Ishikawa (cell line): ENCODE data around the gene CRABP1.

Experiments used
- CREB1 ChIP-seq: IDR thresholded peaks from 2 replicates; pipeline ENCODE4 v1.6.1; 2012; ENCODE audit warnings: low read depth
- TAF1 ChIP-seq: IDR thresholded peaks from 2 replicates; pipeline ENCODE4 v1.6.1; 2012; ENCODE audit warnings: low read depth, mild to moderate bottlenecking
- ZBTB7A ChIP-seq: IDR thresholded peaks from 2 replicates; pipeline ENCODE4 v1.6.1; 2012; ENCODE audit warnings: low read depth
- TF ChIP-seq, protein P1 (sequence below): IDR thresholded peaks from 2 replicates; pipeline ENCODE4 v1.6.1; 2012; ENCODE audit warnings: low read depth, mild to moderate bottlenecking
- TF ChIP-seq, protein P2 (sequence below): IDR thresholded peaks from 2 replicates; pipeline ENCODE4 v1.6.1; 2012

DNA sequence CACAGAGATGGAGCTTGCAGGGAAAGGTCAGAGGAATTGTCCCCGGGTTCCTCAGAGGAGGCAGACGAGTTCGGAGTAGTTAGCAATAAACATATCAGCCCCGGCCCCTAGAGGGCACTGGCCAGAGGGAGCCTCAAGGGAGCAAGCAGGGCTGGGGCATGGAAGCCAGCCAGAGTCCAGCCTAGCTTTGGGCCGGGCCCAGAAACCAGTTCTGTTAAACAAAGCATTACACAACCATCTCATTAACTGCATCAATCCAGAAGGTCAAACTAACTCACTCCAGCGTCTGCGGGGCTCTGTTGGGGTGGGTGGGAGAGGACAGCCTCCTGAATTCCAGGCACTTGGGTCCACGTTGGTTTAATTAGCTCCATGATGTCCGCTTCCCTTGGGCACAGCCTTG, 56.8 kb downstream of the CRABP1 start:
- TF ChIP-seq TAF1 (no peak), CREB1 (no peak), ZBTB7A (no peak)
- TF ChIP-seq, protein P1, sequence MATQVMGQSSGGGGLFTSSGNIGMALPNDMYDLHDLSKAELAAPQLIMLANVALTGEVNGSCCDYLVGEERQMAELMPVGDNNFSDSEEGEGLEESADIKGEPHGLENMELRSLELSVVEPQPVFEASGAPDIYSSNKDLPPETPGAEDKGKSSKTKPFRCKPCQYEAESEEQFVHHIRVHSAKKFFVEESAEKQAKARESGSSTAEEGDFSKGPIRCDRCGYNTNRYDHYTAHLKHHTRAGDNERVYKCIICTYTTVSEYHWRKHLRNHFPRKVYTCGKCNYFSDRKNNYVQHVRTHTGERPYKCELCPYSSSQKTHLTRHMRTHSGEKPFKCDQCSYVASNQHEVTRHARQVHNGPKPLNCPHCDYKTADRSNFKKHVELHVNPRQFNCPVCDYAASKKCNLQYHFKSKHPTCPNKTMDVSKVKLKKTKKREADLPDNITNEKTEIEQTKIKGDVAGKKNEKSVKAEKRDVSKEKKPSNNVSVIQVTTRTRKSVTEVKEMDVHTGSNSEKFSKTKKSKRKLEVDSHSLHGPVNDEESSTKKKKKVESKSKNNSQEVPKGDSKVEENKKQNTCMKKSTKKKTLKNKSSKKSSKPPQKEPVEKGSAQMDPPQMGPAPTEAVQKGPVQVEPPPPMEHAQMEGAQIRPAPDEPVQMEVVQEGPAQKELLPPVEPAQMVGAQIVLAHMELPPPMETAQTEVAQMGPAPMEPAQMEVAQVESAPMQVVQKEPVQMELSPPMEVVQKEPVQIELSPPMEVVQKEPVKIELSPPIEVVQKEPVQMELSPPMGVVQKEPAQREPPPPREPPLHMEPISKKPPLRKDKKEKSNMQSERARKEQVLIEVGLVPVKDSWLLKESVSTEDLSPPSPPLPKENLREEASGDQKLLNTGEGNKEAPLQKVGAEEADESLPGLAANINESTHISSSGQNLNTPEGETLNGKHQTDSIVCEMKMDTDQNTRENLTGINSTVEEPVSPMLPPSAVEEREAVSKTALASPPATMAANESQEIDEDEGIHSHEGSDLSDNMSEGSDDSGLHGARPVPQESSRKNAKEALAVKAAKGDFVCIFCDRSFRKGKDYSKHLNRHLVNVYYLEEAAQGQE: no peak
- TF ChIP-seq, protein P2, sequence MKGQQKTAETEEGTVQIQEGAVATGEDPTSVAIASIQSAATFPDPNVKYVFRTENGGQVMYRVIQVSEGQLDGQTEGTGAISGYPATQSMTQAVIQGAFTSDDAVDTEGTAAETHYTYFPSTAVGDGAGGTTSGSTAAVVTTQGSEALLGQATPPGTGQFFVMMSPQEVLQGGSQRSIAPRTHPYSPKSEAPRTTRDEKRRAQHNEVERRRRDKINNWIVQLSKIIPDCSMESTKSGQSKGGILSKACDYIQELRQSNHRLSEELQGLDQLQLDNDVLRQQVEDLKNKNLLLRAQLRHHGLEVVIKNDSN: no peak
